Mesothelial cell of epicardium (in vitro differentiated cells): Measurements from ENCODE around the gene RPL23. TPM values are rescaled to one million over a fixed set of nuclear protein-coding genes. Genes with fewer than 3 reads are reported as not detected.

Experiments
- DNase-seq, 2 experiments: peaks; one replicate each; pipeline ENCODE4 v3.0.0; 2021; ENCODE audit warnings: low spot score in 2 of 2; ENCODE audit not compliant: unreplicated experiment in 2 of 2
- H3K27ac Mint-ChIP-seq: 2 replicates; pipeline ENCODE4 v1.8.0; 2021; ENCODE audit warnings: mixed read lengths
- H3K27me3 Mint-ChIP-seq: 2 replicates; pipeline ENCODE4 v1.8.0; 2021; ENCODE audit warnings: low read depth, mixed read lengths
- H3K36me3 Mint-ChIP-seq: 2 replicates; pipeline ENCODE4 v1.8.0; 2021; ENCODE audit warnings: mixed read lengths
- H3K4me1 Mint-ChIP-seq: 2 replicates; pipeline ENCODE4 v1.8.0; 2021; ENCODE audit warnings: mixed read lengths
- H3K4me3 Mint-ChIP-seq: 2 replicates; pipeline ENCODE4 v1.8.0; 2021; ENCODE audit warnings: mild to moderate bottlenecking, moderate library complexity, mixed read lengths
- H3K9me3 Mint-ChIP-seq: 2 replicates; pipeline ENCODE4 v1.8.0; 2021; ENCODE audit warnings: mixed read lengths
- CTCF ChIP-seq: fragments of 200-600 bp; sonication (generic); IDR thresholded peaks from one replicate; pipeline ENCODE4 v1.5.0; 2021; ENCODE audit warnings: antibody characterized with exemption; ENCODE audit not compliant: unreplicated experiment
- total RNA-seq: library from RNA; stranded (reverse); gene quantifications from 3 replicates; pipeline ENCODE4 v1.2.1, GENCODE V29; 2021

The RPL23 gene
- total RNA-seq, 1 donor from 2014 or later: 1,597 TPM

DNA sequence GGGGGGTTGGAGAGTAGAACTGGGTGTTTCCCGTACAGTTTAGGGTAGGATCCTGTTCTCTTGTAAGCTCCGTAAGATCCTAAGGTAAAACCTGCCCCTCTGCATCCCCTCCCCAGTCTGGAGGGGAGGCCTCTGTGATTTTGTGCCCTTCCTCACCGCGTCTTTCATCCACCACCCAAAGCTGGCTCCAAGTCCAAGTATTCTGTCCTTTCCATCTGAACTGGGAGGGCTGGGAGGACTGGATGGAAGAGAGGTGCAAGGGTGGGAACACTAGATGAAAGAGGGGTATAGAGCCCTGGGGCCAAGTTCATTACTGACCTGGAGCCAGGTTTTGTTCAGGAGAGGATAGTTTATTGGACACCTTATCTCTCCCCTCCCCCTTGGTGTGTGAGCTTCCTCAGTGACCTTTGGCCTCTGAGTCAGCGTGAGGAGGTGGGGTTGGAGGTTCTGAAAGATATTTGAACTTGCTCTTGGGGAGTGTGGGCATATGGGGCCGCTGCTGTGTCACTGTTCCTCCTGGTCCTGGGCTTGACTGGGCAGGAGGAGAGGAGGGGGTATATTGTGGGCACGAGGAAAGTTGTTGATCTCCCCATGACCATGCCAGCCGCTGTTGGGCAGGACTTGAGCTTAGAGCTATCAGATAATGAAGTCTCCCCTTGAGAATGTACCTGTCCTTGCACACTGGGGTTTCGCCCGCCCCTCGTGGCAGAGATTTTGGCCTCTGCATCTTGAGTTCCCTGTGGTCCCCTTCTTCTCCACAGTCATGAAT, 17.9 kb upstream of the RPL23 start:
- H3K9me3 Mint-ChIP-seq: no peaks in the 10 kb centered on the region
- DNase-seq: no peak
- no peaks in the 10 kb centered on the region for H3K36me3 Mint-ChIP-seq
- peak overlapping the region; percentile 89 for H3K27ac Mint-ChIP-seq
- peak overlapping the region; percentile 100 for H3K4me3 Mint-ChIP-seq
- no peak for TF ChIP-seq CTCF
- peaks cover 60% of the 10 kb centered on the region for H3K4me1 Mint-ChIP-seq
- no peaks in the 10 kb centered on the region for H3K27me3 Mint-ChIP-seq

- no peaks in the 10 kb centered on the region for H3K36me3 Mint-ChIP-seq
- no peaks in the 10 kb centered on the region for H3K9me3 Mint-ChIP-seq
- peak overlapping the region; percentile 100 for H3K4me3 Mint-ChIP-seq
- no peaks in the 10 kb centered on the region for H3K27me3 Mint-ChIP-seq
- TF ChIP-seq CTCF: no peak
- peaks cover 53% of the 10 kb centered on the region for H3K4me1 Mint-ChIP-seq
- H3K27ac Mint-ChIP-seq: peak overlapping the region; percentile 99
- DNase-seq: peak; percentile 45 to 67
Observed at GRCh38 chr17:38870259-38871165, 17.0 kb upstream of the RPL23 start.

DNA sequence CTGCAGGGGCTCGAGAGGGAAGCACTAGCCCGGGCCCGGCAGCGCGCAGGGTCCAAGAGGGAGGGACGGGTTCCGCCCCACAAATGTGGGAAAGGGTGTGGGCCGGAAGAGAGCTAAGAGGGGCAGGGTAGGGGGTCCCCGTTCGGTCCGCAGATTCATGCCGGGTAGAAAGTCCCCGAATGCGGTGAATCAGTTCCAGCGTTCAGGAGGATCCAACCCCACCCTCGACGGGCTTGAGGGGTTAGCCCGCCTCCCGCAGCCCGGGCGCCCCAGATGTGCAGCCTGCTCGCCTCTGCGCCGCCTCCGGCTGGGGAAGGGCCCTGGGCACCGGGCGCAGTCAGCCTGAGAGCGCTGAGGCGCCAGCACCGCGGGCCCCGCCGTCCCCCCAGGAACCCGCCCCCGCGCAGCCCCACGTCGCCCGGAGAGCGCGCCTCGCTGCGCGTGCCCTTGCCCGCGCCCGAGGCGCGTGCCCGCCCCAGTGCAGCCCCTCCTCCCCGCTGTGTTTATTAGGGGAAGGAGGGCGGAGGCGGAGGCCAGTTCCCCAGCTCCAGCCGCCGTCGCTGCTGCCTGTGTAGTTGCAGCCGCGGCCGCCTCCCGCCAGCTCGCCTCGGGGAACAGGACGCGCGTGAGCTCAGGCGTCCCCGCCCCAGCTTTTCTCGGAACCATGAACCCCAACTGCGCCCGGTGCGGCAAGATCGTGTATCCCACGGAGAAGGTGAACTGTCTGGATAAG, 16.2 kb upstream of the RPL23 start, which contains the start of gene LASP1:
Gene LASP1 (plus strand): TSS at position 533 of the 733 bp plus-strand sequence. CDS start 132 bp downstream, at position 665.
- Mint-ChIP-seq H3K36me3 (no peaks in the 10 kb centered on the region), H3K27me3 (no peaks in the 10 kb centered on the region), H3K4me3 (peak within 1 kb of the TSS; percentile 100), H3K9me3 (no peaks in the 10 kb centered on the region), H3K4me1 (peaks cover 45% of the 10 kb centered on the region), H3K27ac (peak within 1 kb of the TSS; percentile 99)
- peak; percentile 78 to 90 for DNase-seq
- TF ChIP-seq CTCF: no peak

- Mint-ChIP-seq H3K4me1 (peaks cover 37% of the 10 kb centered on the region), H3K9me3 (no peaks in the 10 kb centered on the region), H3K27ac (peak overlapping the region; percentile 99), H3K36me3 (no peaks in the 10 kb centered on the region), H3K4me3 (peak overlapping the region; percentile 100), H3K27me3 (no peaks in the 10 kb centered on the region)
- DNase-seq: peak; percentile 85 to 98
- no peak for TF ChIP-seq CTCF
Observed at GRCh38 chr17:38868817-38869525, 15.4 kb upstream of the RPL23 start.
